Ishikawa (cell line): ENCODE results near the gene USP12.

Experiments
- CEBPB ChIP-seq: IDR thresholded peaks from 2 replicates; pipeline ENCODE4 v1.6.1; 2012
- CREB1 ChIP-seq: IDR thresholded peaks from 2 replicates; pipeline ENCODE4 v1.6.1; 2012; ENCODE audit warnings: low read depth
- EGR1 ChIP-seq: IDR thresholded peaks from 2 replicates; pipeline ENCODE4 v1.6.1; 2012
- EP300 ChIP-seq: IDR thresholded peaks from 2 replicates; pipeline ENCODE4 v1.6.1; 2012; ENCODE audit warnings: borderline replicate concordance
- FOXM1 ChIP-seq: IDR thresholded peaks from 2 replicates; pipeline ENCODE4 v1.6.1; 2012; ENCODE audit warnings: low read depth, borderline replicate concordance
- MAX ChIP-seq: IDR thresholded peaks from 2 replicates; pipeline ENCODE4 v1.6.1; 2012
- RAD21 ChIP-seq: IDR thresholded peaks from 2 replicates; pipeline ENCODE4 v1.6.1; 2012; ENCODE audit warnings: low read depth
- REST ChIP-seq: IDR thresholded peaks from 2 replicates; pipeline ENCODE4 v1.6.1; 2012; ENCODE audit warnings: low read depth, mild to moderate bottlenecking
- TAF1 ChIP-seq: IDR thresholded peaks from 2 replicates; pipeline ENCODE4 v1.6.1; 2012; ENCODE audit warnings: low read depth, mild to moderate bottlenecking
- TCF12 ChIP-seq: IDR thresholded peaks from 2 replicates; pipeline ENCODE4 v1.6.1; 2012; ENCODE audit warnings: low read depth
- TEAD4 ChIP-seq: IDR thresholded peaks from 2 replicates; pipeline ENCODE4 v1.6.1; 2012
- YY1 ChIP-seq: IDR thresholded peaks from 2 replicates; pipeline ENCODE4 v1.6.1; 2012; ENCODE audit warnings: low read depth
- ZBTB7A ChIP-seq: IDR thresholded peaks from 2 replicates; pipeline ENCODE4 v1.6.1; 2012; ENCODE audit warnings: low read depth

- TF ChIP-seq EP300: no peak
- no peak for TF ChIP-seq FOXM1
- no peak for TF ChIP-seq YY1
- no peak for TF ChIP-seq TAF1
- no peak for TF ChIP-seq REST
- TF ChIP-seq CEBPB: no peak
- TF ChIP-seq RAD21: no peak
- TF ChIP-seq TCF12: no peak
- no peak for TF ChIP-seq EGR1
- TF ChIP-seq CREB1: no peak
- no peak for TF ChIP-seq MAX
- TF ChIP-seq TEAD4: no peak
- TF ChIP-seq ZBTB7A: no peak
Measured at GRCh38 chr13:27080018-27080948, 91.3 kb downstream of the USP12 start.
